Measurements from ENCODE around the gene CDY2A. TPM values are rescaled to one million over a fixed set of nuclear protein-coding genes. Genes with fewer than 3 reads are reported as not detected.
"Not testable (repeated sequence)": the region's sequence is repeated elsewhere in the genome, so short reads cannot be mapped to it uniquely, and the experiment has no call there.

CDY2A gene
- polyA plus RNA-seq, 1 of the 3 experiments (the other 2 are of a cell fraction), result not detected

DNA sequence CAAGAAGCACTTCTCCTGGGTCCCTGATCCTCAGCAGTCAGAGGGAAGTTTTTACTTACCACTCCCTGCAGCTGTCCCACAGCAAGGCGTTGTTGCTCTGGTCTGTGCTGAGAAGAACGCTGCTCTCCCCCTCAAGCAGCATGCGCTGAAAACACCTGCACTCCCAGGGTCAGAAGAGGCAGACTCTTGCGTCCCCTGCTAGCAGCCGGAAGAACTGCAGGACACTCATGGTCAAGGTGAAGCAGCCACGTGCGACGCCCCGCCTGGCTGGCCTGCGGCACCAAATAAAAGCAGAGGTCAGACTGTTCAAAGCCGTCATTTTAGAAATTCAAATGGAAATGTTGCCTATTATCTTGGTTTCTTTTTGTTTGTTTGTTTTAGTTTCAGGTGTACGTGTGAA is 47.9 kb downstream of the CDY2A start:
- H3K4me2 ChIP-seq; POLR2A ChIA-PET; H3F3A ChIP-seq (replicated peaks; ENCODE audit: insufficient read depth); H4K20me1 ChIP-seq (ENCODE audit: insufficient read depth); H3K27ac ChIP-seq (ENCODE audit: low read depth in 2 of 2, low read length in 1 of 2); H3K36me3 ChIP-seq (replicated peaks in 1 of 2; ENCODE audit: control insufficient read depth in 1 of 2, insufficient read depth in 2 of 2, low read length in 1 of 2); H3K27me3 ChIP-seq (ENCODE audit: insufficient read depth); H3K4me1 ChIP-seq (ENCODE audit: control insufficient read depth in 1 of 2, insufficient read depth in 2 of 2, low read depth in 1 of 2, low read length in 1 of 2); H3K9ac ChIP-seq; DNase-seq; H3K9me2 ChIP-seq; H3K4me3 ChIP-seq (ENCODE audit: low read depth in 2 of 2, low read length in 1 of 2); H2AFZ ChIP-seq (ENCODE audit: low read depth); H3K9me3 ChIP-seq; CTCF ChIA-PET; H3K79me2 ChIP-seq (ENCODE audit: insufficient read depth): not testable (repeated sequence)
- no CpG with 5 or more reads among the region's 12 CpGs for WGBS (ENCODE audit: low lambda C conversion rate)

Other genes starting within 250 kb of the CDY2A start
- gene CDY2B, start 145.6 kb upstream of the CDY2A start, polyA plus RNA-seq (2012; rRNA removed), result not detected in 2 replicates